Stimulated activated naive CD8-positive, alpha-beta T cell treated with anti-CD3 and anti-CD28 coated beads, Interleukin-15, amount 100 ng/mL, for 72 hours (primary cell): ENCODE data around the gene CFD.
A peak's percentile ranks its signal among the peaks of the same experiment; 100 is the strongest.
"Not testable (repeated sequence)": the region's sequence is repeated elsewhere in the genome, so short reads cannot be mapped to it uniquely, and the experiment has no call there.

Experiments used
- ATAC-seq: fragments of 150-1000 bp; cut with Tn5 transposase; 2 replicates; pipeline ENCODE4 v1.10.0; 2021; ENCODE audit warnings: mild to moderate bottlenecking, moderate library complexity
- DNase-seq, 2 donors: peaks; one replicate each; pipeline ENCODE4 v3.0.0; 2021 to 2022
- H3K27ac Mint-ChIP-seq, 2 donors: one replicate each; pipeline ENCODE4 v1.8.0; 2022; ENCODE audit warnings: mild to moderate bottlenecking in 2 of 2, mixed read lengths in 2 of 2, moderate library complexity in 2 of 2
- H3K27me3 Mint-ChIP-seq: one replicate; pipeline ENCODE4 v1.8.0; 2022; ENCODE audit warnings: mixed read lengths
- H3K4me1 Mint-ChIP-seq: one replicate; pipeline ENCODE4 v1.8.0; 2022; ENCODE audit warnings: mild to moderate bottlenecking, mixed read lengths
- H3K4me3 Mint-ChIP-seq, 2 donors: one replicate each; pipeline ENCODE4 v1.8.0; 2022; ENCODE audit warnings: mild to moderate bottlenecking in 2 of 2, mixed read lengths in 2 of 2, moderate library complexity in 1 of 2
- H3K9me3 Mint-ChIP-seq, 2 donors: one replicate each; pipeline ENCODE4 v1.8.0; 2022; ENCODE audit warnings: mixed read lengths in 2 of 2

CFD gene

DNA sequence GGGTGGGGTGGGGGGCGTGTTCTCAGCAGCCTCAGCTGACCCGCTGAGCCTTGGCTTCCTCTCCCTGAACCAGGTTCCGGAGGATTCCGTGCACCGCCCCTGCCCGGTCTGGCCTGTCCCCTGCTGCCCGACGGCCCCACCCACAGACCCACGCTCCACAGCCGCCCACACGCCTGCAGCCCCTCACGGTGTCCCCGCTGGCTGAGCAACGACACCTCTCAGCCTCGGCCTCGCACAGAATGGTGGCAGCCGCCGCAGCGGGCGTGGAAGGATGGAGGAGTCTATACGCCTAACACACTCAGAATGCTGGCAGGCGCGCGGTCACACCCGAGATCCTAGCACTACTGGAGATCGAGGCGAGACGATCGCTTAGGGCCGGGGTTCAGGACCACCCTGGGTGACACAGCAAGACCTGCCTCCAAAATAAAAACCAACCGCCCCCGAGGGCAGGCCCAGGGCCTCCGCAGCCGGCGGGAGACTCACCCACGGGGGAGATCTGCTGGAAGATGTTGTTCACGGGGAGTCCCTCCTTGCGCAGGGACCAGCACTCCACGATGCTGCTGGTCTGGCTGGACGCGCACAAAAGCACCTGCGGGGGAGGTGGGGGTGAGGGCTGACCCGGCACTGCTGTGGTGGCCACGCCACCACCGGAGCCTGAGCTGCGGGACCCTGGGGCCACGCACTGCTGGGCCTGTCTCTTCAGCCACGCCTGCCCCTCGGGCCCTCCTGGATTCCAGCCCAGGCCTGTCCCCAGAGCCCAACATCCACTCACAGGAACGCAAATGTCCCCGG lies 25.2 kb downstream of the CFD start:
- Mint-ChIP-seq H3K4me1 (peaks cover 6% of the 10 kb centered on the region), H3K9me3 (no peaks in the 10 kb centered on the region)

GRCh38 chr19:885536-886224 lies 26.2 kb downstream of the CFD start:
- no peaks in the 10 kb centered on the region for H3K27me3 Mint-ChIP-seq
- H3K4me3 Mint-ChIP-seq = no peak overlapping the region
- no peak for ATAC-seq
- DNase-seq = no peak
- no peaks in the 10 kb centered on the region for H3K9me3 Mint-ChIP-seq
- H3K27ac Mint-ChIP-seq = no peak overlapping the region
- H3K4me1 Mint-ChIP-seq = peaks cover 6% of the 10 kb centered on the region

More for the DNA sequence above, 25.2 kb downstream of the CFD start:
- DNase-seq = no peak
- H3K27ac Mint-ChIP-seq = peak overlapping the region in 1 of 2 donors; percentile 65
- no peaks in the 10 kb centered on the region for H3K27me3 Mint-ChIP-seq
- no peak overlapping the region for H3K4me3 Mint-ChIP-seq
- no peak for ATAC-seq

DNA sequence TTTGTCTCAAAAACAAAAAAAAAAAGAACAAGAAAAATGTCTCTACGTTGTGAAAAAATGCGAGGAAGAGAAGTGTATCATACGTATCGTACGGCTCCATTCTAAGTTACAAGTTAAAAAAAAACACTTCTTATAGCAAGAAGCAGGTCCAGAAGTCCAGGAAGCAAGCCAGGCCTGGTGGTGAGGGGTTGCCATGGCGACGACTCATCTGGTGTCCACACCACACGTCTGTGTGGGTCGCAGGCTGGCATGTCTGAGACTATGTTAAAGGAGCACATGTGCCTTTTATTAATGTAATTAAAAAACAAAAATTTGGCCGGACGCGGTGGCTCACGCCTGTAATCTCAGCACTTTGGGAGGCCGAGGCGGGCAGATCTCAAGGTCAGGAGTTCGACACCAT lies 27.6 kb downstream of the CFD start:
- no peak for DNase-seq
- Mint-ChIP-seq H3K27ac (no peak overlapping the region), H3K4me1 (peaks cover 16% of the 10 kb centered on the region), H3K9me3 (no peaks in the 10 kb centered on the region), H3K27me3 (no peaks in the 10 kb centered on the region), H3K4me3 (no peak overlapping the region)
- ATAC-seq = no peak

GRCh38 chr19:887599-887998 lies 28.1 kb downstream of the CFD start:
- Mint-ChIP-seq H3K27me3 (no peaks in the 10 kb centered on the region), H3K27ac (peak overlapping the region in 1 of 2 donors; percentile 46), H3K4me3 (no peak overlapping the region), H3K9me3 (no peaks in the 10 kb centered on the region), H3K4me1 (peaks cover 20% of the 10 kb centered on the region)
- DNase-seq (no peak), ATAC-seq (no peak)

DNA sequence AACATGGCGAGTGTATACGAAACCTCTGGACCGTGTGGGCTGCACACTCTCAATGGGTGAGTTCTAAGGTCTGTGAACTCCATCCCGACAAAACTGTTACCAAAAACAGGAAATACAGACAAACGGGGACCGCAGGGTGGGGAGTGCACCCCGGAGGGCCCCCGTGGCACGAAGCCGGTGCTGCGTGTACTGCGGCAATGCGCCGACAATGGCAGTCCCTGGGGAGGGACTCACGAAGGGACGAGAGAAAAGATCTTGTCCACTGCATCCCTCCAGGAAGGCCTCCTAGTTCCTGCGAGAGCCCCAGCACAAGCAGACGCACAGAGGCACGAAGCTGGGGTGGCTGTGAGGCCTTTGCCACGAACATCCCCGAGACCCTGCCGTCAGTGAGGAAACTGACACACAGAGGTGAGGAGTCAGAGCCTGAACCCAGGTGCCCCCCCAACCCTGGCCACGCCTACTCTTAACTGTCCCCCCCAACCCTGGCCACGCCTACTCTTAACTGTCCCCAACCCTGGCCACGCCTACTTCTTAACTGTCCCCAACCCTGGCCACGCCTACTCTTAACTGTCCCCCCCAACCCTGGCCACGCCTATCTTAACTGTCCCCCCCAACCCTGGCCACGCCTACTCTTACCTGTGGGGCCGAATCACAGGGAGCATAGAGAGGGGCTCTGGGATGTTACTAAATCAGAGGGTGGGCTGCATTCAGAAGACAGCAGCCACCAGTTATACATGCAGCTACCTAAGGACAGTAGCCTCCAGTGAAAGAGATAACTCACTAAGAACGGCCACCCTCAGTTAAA lies 29.3 kb downstream of the CFD start:
- Mint-ChIP-seq H3K4me3 (no peak overlapping the region), H3K27ac (no peak overlapping the region), H3K27me3 (no peaks in the 10 kb centered on the region), H3K4me1 (peaks cover 24% of the 10 kb centered on the region), H3K9me3 (no peaks in the 10 kb centered on the region)
- ATAC-seq = no peak
- DNase-seq = no peak

DNA sequence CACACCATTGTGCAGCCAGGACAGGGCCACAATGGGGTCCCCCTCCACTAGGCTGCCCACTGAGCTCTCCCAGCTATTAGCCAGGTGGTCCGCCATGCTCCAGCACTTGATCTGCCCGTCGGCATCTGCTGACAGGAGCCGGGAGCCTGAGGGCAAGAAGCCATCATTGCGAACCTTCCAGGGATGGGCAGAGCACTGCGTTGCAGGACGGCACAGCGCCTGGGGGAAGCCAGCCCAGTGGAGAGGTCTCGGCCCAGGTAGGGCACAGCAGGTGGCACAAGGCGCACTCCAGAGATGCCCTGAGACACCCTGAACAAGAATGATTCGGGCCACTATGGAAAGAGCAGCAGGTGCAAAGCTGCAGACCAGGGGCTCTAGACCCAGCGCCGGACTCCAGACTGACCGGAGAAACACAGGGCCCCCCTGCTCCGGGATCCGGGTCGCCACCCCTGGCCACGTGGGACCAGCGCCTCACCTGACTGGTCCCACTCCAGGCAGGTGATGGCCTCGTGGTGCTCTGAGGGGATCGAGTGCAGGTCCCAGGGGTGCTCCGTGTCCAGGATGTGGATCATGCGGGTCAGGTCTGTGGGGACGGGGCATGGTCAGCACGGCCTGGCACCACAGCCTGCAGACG lies 30.3 kb downstream of the CFD start:
- H3K27ac Mint-ChIP-seq = no peak overlapping the region

DNA sequence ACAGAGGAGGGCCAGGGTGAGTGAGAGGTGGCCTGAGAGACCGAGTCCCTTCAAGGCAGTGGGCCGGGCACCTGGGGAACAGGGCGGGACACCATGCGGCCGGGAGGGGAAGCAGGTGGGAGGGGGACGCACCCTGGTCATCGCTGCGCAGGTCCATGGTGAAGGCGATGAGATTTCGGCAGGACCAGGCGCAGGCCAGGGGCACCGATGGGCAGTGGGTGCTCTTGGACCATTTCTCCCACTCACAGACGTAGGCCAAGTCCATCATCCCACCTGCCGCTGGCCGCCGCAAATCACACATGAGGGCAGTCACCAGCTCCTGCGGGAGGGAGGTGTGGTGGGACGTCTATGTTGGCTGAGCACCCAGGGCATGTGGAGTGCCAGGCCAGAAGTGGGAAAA lies 31.4 kb downstream of the CFD start:
- Mint-ChIP-seq H3K27me3 (no peaks in the 10 kb centered on the region), H3K4me1 (peaks cover 27% of the 10 kb centered on the region), H3K4me3 (peak overlapping the region; percentile 56 to 81), H3K27ac (no peak overlapping the region), H3K9me3 (no peaks in the 10 kb centered on the region)
- DNase-seq (no peak), ATAC-seq (no peak)

More for the DNA sequence above, 30.3 kb downstream of the CFD start:
- H3K27me3 Mint-ChIP-seq = no peaks in the 10 kb centered on the region
- DNase-seq (no peak), ATAC-seq (no peak)
- no peaks in the 10 kb centered on the region for H3K9me3 Mint-ChIP-seq
- H3K4me1 Mint-ChIP-seq = peaks cover 27% of the 10 kb centered on the region
- no peak overlapping the region for H3K4me3 Mint-ChIP-seq

GRCh38 chr19:891421-892200 lies 32.1 kb downstream of the CFD start:
- not testable (repeated sequence) for H3K27me3 Mint-ChIP-seq, H3K9me3 Mint-ChIP-seq, ATAC-seq, DNase-seq, H3K27ac Mint-ChIP-seq
- peaks cover 27% of the 10 kb centered on the region for H3K4me1 Mint-ChIP-seq
- H3K4me3 Mint-ChIP-seq = peak overlapping the region; percentile 84 to 94

DNA sequence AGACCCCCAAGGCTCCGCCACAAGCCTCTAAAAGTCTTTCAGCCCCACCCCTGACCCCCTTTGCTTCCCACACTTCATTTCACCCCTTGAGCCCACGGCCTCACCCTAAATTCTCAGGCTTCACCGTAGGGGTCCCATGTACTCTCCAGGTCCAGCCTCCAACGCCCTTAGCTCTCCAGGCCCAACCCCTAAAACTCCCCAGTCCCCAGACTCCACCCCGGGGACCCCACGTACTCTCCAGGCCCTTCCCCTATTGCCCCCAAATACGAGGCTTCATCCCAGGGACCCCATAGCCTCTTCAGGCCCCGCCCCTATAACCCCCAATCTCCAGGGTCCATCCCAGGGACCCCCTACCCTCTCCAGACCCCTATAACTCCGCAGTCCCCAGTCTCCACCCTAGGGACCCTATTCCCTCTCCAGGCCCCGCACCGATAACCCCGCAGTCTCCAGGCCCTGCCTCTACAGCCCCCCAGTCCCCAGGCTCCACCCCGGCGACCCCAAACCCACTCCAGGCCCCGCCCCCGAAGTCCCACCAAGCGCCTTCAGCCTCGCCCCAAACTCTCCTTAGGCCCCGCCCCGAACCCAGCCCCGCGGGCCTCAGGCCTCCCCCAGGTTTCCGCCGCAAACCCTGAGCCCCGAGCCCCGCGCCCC lies 32.9 kb downstream of the CFD start:
- DNase-seq = no peak
- peaks cover 27% of the 10 kb centered on the region for H3K4me1 Mint-ChIP-seq
- H3K4me3 Mint-ChIP-seq = peak overlapping the region; percentile 84 to 94
- no peaks in the 10 kb centered on the region for H3K9me3 Mint-ChIP-seq
- ATAC-seq = peak; percentile 39
- peak overlapping the region; percentile 88 to 94 for H3K27ac Mint-ChIP-seq
- H3K27me3 Mint-ChIP-seq = no peaks in the 10 kb centered on the region

DNA sequence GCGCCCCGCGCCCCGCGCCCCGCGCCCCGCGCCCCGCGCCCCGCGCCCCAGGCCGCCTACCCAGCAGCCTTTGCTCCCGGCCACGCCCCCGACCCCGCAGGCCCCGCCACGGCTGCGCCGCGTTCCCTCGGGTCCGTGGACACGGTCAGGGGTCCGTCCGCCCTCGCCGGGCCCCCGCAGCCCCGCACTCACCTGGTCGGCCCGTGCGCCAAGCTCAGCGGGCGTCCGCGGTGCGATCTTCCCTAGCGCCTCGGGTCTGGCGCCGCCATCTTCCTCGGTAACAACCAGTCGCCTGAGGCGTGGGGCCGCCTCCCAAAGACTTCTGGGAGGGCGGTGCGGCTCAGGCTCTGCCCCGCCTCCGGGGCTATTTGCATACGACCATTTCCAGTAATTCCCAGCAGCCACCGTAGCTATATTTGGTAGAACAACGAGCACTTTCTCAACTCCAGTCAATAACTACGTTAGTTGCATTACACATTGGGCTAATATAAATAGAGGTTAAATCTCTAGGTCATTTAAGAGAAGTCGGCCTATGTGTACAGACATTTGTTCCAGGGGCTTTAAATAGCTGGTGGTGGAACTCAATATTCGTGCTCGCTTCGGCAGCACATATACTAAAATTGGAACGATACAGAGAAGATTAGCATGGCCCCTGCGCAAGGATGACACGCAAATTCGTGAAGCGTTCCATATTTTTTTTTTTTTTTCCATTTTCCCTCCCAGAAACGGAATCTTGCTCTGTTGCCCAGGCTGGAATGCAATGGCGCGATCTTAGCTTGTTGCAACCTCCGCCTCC lies 33.6 kb downstream of the CFD start, which contains the start of the genes MED16 and RNU6-9:
Gene MED16, minus strand, starts transcription at position 294 of the 796 bp plus-strand sequence. CDS start 2,056 bp downstream, outside the sequence.
Gene RNU6-9, plus strand, starts transcription at position 591 of the 796 bp plus-strand sequence.
- H3K4me3 Mint-ChIP-seq = peak within 1 kb of the TSS; percentile 91 to 94
- ATAC-seq (peak; percentile 93), DNase-seq (peak; percentile 89 to 92)
- peak within 1 kb of the TSS; percentile 100 for H3K27ac Mint-ChIP-seq
- H3K4me1 Mint-ChIP-seq = peaks cover 27% of the 10 kb centered on the region
- H3K9me3 Mint-ChIP-seq = no peaks in the 10 kb centered on the region
- no peaks in the 10 kb centered on the region for H3K27me3 Mint-ChIP-seq

DNA sequence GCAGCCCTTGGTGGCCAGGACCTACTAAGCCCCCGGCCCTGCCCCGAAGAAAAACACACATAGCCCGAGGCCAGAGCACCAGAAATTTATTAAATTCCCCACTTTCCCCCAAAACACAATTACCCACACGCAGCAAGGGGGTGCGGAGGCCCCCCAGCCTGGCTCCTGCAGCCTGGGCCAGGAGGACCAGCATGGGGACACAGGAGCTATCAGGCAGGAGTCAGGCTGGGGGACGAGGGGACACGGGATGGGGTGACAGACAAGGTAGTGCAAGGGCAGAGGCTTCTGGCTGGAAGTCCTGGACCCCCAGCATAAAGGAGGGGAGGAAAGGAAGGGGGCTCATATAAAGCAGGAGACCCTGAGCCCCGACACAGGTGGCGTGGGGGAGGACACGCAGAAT lies 37.0 kb downstream of the CFD start:
- no peak overlapping the region for H3K4me3 Mint-ChIP-seq
- no peak overlapping the region for H3K27ac Mint-ChIP-seq
- no peak for ATAC-seq
- peaks cover 28% of the 10 kb centered on the region for H3K4me1 Mint-ChIP-seq
- no peak for DNase-seq
- no peaks in the 10 kb centered on the region for H3K27me3 Mint-ChIP-seq
- H3K9me3 Mint-ChIP-seq = no peaks in the 10 kb centered on the region

DNA sequence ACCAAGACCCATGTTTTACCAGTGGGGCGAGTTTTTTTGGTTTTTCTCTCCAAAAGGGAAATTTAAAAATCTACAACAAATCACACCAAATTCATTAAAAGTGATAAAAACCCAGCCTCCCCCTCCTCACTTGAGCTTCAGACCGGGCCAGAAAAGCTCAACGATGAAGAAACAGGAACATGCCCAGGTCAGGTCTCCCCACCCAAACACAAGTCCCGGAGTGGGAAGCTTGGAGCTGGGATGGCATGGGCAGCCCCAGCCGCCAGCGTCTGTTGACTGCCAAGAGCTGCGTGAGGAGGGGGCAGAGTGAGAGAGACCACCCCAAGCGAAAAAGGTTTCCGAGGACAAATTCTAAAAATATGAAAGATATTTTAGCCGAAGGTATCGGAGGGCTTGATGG lies 37.5 kb downstream of the CFD start:
- H3K27me3 Mint-ChIP-seq = no peaks in the 10 kb centered on the region
- DNase-seq (no peak), ATAC-seq (no peak)
- H3K27ac Mint-ChIP-seq = no peak overlapping the region
- no peak overlapping the region for H3K4me3 Mint-ChIP-seq
- H3K4me1 Mint-ChIP-seq = peaks cover 31% of the 10 kb centered on the region
- no peaks in the 10 kb centered on the region for H3K9me3 Mint-ChIP-seq

DNA sequence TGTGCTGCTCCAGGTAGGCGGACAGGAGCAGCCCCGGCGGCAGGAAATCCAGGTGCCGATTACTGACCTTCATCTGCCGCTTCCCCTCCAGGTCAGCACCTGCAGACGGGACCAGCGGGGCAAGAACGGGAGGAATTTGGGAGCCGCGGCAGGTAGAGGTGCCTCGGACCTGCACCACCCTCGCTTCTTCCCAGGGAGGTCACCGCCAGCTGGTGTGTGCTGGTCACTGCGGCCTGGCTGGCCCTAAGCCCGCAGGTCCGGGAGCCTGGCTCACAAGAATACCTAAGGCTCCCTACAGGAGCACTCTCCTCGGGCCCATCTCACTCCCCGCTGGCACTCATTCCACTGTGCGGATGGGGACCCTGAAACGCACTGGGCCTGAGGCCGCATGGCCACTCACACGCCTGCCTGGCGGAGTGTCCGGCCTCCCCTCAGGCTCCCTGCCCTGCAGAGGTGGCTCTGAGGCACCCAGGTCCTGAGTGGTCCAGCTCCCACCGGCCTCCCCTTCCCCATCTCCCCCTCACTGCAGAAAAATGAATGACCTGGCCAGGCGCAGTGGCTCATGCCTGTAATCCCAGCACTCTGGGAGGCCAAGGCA lies 38.1 kb downstream of the CFD start:
- H3K4me3 Mint-ChIP-seq = no peak overlapping the region
- no peaks in the 10 kb centered on the region for H3K9me3 Mint-ChIP-seq
- DNase-seq (no peak), ATAC-seq (no peak)
- H3K4me1 Mint-ChIP-seq = peaks cover 28% of the 10 kb centered on the region
- no peak overlapping the region for H3K27ac Mint-ChIP-seq
- H3K27me3 Mint-ChIP-seq = no peaks in the 10 kb centered on the region
